ENCODE data around the gene ORC4.

- TF ChIP-seq, protein P1, sequence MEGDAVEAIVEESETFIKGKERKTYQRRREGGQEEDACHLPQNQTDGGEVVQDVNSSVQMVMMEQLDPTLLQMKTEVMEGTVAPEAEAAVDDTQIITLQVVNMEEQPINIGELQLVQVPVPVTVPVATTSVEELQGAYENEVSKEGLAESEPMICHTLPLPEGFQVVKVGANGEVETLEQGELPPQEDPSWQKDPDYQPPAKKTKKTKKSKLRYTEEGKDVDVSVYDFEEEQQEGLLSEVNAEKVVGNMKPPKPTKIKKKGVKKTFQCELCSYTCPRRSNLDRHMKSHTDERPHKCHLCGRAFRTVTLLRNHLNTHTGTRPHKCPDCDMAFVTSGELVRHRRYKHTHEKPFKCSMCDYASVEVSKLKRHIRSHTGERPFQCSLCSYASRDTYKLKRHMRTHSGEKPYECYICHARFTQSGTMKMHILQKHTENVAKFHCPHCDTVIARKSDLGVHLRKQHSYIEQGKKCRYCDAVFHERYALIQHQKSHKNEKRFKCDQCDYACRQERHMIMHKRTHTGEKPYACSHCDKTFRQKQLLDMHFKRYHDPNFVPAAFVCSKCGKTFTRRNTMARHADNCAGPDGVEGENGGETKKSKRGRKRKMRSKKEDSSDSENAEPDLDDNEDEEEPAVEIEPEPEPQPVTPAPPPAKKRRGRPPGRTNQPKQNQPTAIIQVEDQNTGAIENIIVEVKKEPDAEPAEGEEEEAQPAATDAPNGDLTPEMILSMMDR (conservative IDR thresholded peaks at IDR 0.05 in 1 of 2, IDR thresholded peaks at IDR 0.05 in 1 of 2; ENCODE audit: extremely low read depth in 1 of 2, insufficient read depth in 1 of 2, low read depth in 1 of 2, low read length in 2 of 2) = peak; percentile 47 to 65
- TF ChIP-seq EZH2 (IDR thresholded peaks at IDR 0.05; ENCODE audit: borderline replicate concordance, low read length) = no peak
Measured at GRCh38 chr2:147910990-147911473, 109.5 kb downstream of the ORC4 start.

Measured in mammary epithelial cell (primary cell).